Pancreas (tissue), 10 donors: ENCODE measurements around the gene RIPK4. TPM values are rescaled to one million over a fixed set of nuclear protein-coding genes. Genes with fewer than 3 reads are reported as not detected.

ENCODE experiments used
- ATAC-seq, 4 donors: fragments of 200-7000 bp; cut with Tn5 transposase; one replicate each; pipeline versions ENCODE4 v1.8.0 to v1.9.1; 2020; ENCODE audit warnings: mild to moderate bottlenecking in 4 of 4, moderate library complexity in 4 of 4
- DNase-seq, 6 donors: peaks; one replicate each; pipeline ENCODE4 v3.0.0-alpha.2; 2020
- FAIRE-seq: peaks from 2 replicates; lab custom pipeline; 2012; peaks lifted over from hg19 to GRCh38; lab: Jason Lieb, UNC
- H3K27ac ChIP-seq, 4 donors: fragments of 200-600 bp; sonication (generic); 1 replicate in 3 of 4; 2 replicates in 1 of 4; pipeline versions ENCODE4 v1.5.0 to v1.8.0; 2020
- H3K27me3 ChIP-seq, 4 donors: fragments of 200-600 bp; one replicate each; pipeline ENCODE4 v1.8.0; 2021
- H3K36me3 ChIP-seq, 3 donors: fragments of 200-600 bp; sonication (generic) in 1 of 3; one replicate each; pipeline versions ENCODE4 v1.5.0 to v1.8.0; 2020 to 2021
- H3K4me1 ChIP-seq, 3 donors: fragments of 200-600 bp; one replicate each; pipeline ENCODE4 v1.8.0; 2021
- H3K4me3 ChIP-seq, 4 donors: fragments of 200-600 bp; sonication (generic) in 2 of 4; one replicate each; pipeline versions ENCODE4 v1.5.0 to v1.8.0; 2020 to 2021
- H3K9me3 ChIP-seq, 4 donors: fragments of 200-600 bp; one replicate each; pipeline ENCODE4 v1.8.0; 2021
- WGBS, 2 donors: extraction: QIAGEN DNeasy Blood & Tissue Kit; methylation state at CpG; one replicate each; pipeline ENCODE4 v1.1.7; 2013; 5-methylcytosine and 5-hydroxymethylcytosine counted together
- intact Hi-C, 3 donors: fragments of 100-400 bp; cut with DNase I; formaldehyde crosslinking; loops; one replicate each; pipeline versions ENCODE4 v1.11.1 to v1.14.2; 2022
- microRNA-seq, 2 donors: library from miRNA; unstranded; fragments of <30 nt; microRNA quantifications; one replicate each; pipeline versions ENCODE4 to v1.1.0, GENCODE V29; 2019 to 2020
- polyA plus RNA-seq, 2 donors: library from polyadenylated mRNA; stranded (reverse); fragments of 200-250 nt; gene quantifications; one replicate each; pipeline ENCODE4 v1.2.3, GENCODE V29; 2013
- total RNA-seq, 6 donors: library from RNA; stranded (reverse); fragmentation: NEBNext Ultra II Directional in 4 of 6; extraction: Animal tissue kit (Norgen Biotek cat#: 25700) in 4 of 6; gene quantifications; one replicate each; pipeline versions ENCODE4 v1.2.1 to v1.2.4, GENCODE V29; 2021 to 2023
- TF ChIP-seq, protein P1 (sequence below), 4 donors: fragments of 200-600 bp; sonication (generic) in 3 of 4; IDR thresholded peaks; one replicate each; pipeline versions ENCODE4 v1.5.0 to v1.8.0; 2021; ENCODE audit warnings: antibody characterized with exemption in 4 of 4
- donor health status: healthy with polysubstance abuse.
- donor health status: DM: no; HTN: no; CAD: no; lungs with moderate emphysema.
- donor health status: DM: no; HTN: no; CAD: no.
- donor health status: control.
- donor health status: control.
- donor health status: Bipolar disorder and iron deficiency.
- donor health status: DM: yes; HTN: yes; CAD: no.
- donor health status: DM: no; HTN: no; CAD: no.
- donor health status: DM: no; HTN: no; CAD: no.
- donor health status: DM: yes; HTN: yes; CAD: no.

Gene RIPK4
- total and polyA plus RNA-seq, 8 donors, result 7.7 to 18.2 (median 12.8) TPM

DNA sequence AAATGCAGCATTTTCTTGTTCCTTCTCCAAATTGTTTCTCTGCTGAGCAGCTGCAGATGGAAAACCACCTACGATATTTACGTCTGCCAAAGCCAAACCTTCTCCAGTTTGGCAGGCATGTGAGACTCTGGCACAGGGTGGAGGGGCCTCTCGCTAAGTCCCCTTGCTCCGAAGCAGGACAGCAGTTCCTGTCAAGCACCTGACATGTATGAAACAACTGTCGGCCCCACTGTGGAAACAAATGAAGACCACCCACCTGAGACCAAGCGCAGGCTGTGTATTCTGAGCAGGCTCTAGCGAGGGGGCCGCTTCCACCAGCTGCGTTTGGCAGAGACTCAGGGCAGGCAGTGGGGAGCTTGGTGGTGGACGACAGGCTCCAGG lies 74.7 kb downstream of the RIPK4 start:
- no peak for FAIRE-seq
- WGBS, 2 donors, result 80 to 88% methylated on average over 10 of the region's 10 CpGs

GRCh38 chr21:41691205-41692184 lies 75.4 kb downstream of the RIPK4 start:
- DNase-seq, result no peak

More for the DNA sequence above, 74.7 kb downstream of the RIPK4 start:
- Histone ChIP-seq H3K27me3 (no peaks in the 10 kb centered on the region), H3K4me3 (no peak overlapping the region), H3K4me1 (peaks cover 0 to under 1% (median 0%) of the 10 kb centered on the region in 3 donors), H3K9me3 (no peaks in the 10 kb centered on the region), H3K36me3 (no peaks in the 10 kb centered on the region), H3K27ac (no peak overlapping the region)
- DNase-seq, result no peak
- ATAC-seq, result no peak
- TF ChIP-seq, protein P1, sequence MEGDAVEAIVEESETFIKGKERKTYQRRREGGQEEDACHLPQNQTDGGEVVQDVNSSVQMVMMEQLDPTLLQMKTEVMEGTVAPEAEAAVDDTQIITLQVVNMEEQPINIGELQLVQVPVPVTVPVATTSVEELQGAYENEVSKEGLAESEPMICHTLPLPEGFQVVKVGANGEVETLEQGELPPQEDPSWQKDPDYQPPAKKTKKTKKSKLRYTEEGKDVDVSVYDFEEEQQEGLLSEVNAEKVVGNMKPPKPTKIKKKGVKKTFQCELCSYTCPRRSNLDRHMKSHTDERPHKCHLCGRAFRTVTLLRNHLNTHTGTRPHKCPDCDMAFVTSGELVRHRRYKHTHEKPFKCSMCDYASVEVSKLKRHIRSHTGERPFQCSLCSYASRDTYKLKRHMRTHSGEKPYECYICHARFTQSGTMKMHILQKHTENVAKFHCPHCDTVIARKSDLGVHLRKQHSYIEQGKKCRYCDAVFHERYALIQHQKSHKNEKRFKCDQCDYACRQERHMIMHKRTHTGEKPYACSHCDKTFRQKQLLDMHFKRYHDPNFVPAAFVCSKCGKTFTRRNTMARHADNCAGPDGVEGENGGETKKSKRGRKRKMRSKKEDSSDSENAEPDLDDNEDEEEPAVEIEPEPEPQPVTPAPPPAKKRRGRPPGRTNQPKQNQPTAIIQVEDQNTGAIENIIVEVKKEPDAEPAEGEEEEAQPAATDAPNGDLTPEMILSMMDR (IDR thresholded peaks at IDR 0.05), result no peak
- intact Hi-C loops, result no loop called here

More at GRCh38 chr21:41691205-41692184, 75.4 kb downstream of the RIPK4 start:
- H3K27me3 ChIP-seq, result no peaks in the 10 kb centered on the region
- no peaks in the 10 kb centered on the region for H3K36me3 ChIP-seq
- TF ChIP-seq, protein P1 (IDR thresholded peaks at IDR 0.05), result no peak
- 71 to 73% methylated on average over 12 of the region's 12 CpGs for WGBS, 2 donors
- FAIRE-seq, result no peak
- intact Hi-C loops, result no loop called here
- ATAC-seq, result no peak
- H3K9me3 ChIP-seq, result no peaks in the 10 kb centered on the region
- peaks cover 0 to 6% (median 3%) of the 10 kb centered on the region in 3 donors for H3K4me1 ChIP-seq
- H3K4me3 ChIP-seq, result no peak overlapping the region
- H3K27ac ChIP-seq, result no peak overlapping the region

Small RNA genes within 50 kb of the gene (microRNA-seq; reads per million reads assigned to microRNA genes)
- 0 to 0.39 reads per million in 2 donors for gene MIR6814

Other genes starting within 250 kb of the RIPK4 start
- 1 to 10 TPM; 1.6 to 3.9 (median 2.9) TPM for gene PRDM15, start 112.3 kb upstream of the RIPK4 start, total RNA-seq
- gene PRDM15, start 112.3 kb upstream of the RIPK4 start, polyA plus RNA-seq, result 1 to 10 TPM; 3.7 to 3.9 TPM
- 10 to 100 TPM in 5 of 6 donors, 1 to 10 TPM in 1; 8.0 to 16.8 (median 12.4) TPM for gene C2CD2, start 187.0 kb upstream of the RIPK4 start, total RNA-seq
- gene C2CD2, start 187.0 kb upstream of the RIPK4 start, polyA plus RNA-seq, result 1 to 10 TPM; 7.9 to 8.6 TPM
- gene ZBTB21, start 243.3 kb upstream of the RIPK4 start, total RNA-seq, result 1 to 10 TPM; 4.8 to 9.5 (median 8.0) TPM
- gene ZBTB21, start 243.3 kb upstream of the RIPK4 start, polyA plus RNA-seq, result 1 to 10 TPM; 2.9 to 3.2 TPM